ENCODE measurements around the gene PRX.

PRX gene, protein sequence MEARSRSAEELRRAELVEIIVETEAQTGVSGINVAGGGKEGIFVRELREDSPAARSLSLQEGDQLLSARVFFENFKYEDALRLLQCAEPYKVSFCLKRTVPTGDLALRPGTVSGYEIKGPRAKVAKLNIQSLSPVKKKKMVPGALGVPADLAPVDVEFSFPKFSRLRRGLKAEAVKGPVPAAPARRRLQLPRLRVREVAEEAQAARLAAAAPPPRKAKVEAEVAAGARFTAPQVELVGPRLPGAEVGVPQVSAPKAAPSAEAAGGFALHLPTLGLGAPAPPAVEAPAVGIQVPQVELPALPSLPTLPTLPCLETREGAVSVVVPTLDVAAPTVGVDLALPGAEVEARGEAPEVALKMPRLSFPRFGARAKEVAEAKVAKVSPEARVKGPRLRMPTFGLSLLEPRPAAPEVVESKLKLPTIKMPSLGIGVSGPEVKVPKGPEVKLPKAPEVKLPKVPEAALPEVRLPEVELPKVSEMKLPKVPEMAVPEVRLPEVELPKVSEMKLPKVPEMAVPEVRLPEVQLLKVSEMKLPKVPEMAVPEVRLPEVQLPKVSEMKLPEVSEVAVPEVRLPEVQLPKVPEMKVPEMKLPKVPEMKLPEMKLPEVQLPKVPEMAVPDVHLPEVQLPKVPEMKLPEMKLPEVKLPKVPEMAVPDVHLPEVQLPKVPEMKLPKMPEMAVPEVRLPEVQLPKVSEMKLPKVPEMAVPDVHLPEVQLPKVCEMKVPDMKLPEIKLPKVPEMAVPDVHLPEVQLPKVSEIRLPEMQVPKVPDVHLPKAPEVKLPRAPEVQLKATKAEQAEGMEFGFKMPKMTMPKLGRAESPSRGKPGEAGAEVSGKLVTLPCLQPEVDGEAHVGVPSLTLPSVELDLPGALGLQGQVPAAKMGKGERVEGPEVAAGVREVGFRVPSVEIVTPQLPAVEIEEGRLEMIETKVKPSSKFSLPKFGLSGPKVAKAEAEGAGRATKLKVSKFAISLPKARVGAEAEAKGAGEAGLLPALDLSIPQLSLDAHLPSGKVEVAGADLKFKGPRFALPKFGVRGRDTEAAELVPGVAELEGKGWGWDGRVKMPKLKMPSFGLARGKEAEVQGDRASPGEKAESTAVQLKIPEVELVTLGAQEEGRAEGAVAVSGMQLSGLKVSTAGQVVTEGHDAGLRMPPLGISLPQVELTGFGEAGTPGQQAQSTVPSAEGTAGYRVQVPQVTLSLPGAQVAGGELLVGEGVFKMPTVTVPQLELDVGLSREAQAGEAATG (N-terminal part only)

DNA sequence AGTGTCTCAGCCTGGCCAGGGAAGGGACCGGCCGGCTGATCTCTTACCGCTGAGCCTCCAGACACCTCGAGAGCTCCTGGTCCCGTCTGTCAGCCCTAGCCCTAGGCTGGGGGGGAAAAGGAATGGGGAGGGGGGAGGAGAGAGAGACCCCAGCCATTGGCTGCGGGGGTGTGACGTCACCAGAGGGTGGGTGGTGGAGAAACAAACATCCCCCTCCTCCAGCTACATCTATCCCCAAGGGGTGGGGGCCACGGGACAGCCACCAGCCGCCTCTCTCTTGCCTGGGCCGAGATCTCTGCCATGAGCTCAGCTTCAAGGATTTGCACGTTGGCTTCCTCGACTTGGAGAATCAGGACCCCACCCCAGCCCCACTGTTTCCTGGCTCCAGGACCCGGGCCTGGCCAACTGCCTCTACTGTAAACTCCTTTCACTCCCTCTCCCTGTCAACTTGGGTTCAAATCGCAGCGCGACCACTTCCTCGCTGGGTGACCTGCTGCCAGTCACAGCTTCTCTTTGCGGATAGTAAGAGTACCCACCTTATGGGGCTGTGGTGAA, at the start of gene PRX:
Gene PRX (minus strand): TSS at position 88 of the 555 bp plus-strand sequence. CDS start 5,446 bp downstream, outside the sequence.
- ChIA-PET CTCF (no interaction called here), POLR2A (ENCODE audit: low non-redundant PET) (no interaction called here)
- peak within 1 kb of the TSS; percentile 84 for H3K27ac ChIP-seq

DNA sequence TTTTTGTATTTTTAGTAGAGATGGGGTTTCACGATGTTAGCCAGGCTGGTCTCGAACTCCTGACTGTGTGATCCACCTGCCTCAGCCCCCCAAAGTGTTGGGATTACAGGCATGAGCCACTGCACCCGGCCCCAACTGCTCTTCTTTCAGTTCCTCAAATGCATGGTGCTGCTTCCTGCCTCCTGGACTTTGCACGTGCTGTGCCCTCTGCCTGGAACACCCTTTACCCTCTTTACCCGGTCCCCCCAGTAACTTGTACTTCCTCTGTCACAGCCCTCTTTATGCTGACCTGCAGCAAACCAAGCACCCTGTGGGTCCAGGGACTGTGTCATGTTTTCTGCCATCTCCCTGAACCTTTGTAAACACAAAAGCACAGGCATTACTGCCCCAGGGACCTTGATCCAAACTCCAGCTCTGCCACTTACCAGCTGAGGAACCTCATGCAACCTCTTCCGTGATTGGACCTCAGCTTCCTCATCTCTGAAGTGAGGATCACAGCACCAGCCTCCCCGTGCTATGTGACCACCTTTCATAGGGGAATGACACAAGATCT, 48.6 kb upstream of the PRX start:
- peak overlapping the region; percentile 43 for H3K27ac ChIP-seq
- POLR2A ChIA-PET (ENCODE audit: low non-redundant PET), result no interaction called here
- DNase-seq (ENCODE audit: low spot score), result no peak
- TF ChIP-seq, protein P1, sequence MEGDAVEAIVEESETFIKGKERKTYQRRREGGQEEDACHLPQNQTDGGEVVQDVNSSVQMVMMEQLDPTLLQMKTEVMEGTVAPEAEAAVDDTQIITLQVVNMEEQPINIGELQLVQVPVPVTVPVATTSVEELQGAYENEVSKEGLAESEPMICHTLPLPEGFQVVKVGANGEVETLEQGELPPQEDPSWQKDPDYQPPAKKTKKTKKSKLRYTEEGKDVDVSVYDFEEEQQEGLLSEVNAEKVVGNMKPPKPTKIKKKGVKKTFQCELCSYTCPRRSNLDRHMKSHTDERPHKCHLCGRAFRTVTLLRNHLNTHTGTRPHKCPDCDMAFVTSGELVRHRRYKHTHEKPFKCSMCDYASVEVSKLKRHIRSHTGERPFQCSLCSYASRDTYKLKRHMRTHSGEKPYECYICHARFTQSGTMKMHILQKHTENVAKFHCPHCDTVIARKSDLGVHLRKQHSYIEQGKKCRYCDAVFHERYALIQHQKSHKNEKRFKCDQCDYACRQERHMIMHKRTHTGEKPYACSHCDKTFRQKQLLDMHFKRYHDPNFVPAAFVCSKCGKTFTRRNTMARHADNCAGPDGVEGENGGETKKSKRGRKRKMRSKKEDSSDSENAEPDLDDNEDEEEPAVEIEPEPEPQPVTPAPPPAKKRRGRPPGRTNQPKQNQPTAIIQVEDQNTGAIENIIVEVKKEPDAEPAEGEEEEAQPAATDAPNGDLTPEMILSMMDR (conservative IDR thresholded peaks at IDR 0.05; ENCODE audit: low read depth), result no peak
- CTCF ChIA-PET, result no interaction called here

More for the DNA sequence above, at the start of gene PRX:
- DNase-seq (ENCODE audit: low spot score), result no peak
- TF ChIP-seq, protein P1 (conservative IDR thresholded peaks at IDR 0.05; ENCODE audit: low read depth), result no peak

DNA sequence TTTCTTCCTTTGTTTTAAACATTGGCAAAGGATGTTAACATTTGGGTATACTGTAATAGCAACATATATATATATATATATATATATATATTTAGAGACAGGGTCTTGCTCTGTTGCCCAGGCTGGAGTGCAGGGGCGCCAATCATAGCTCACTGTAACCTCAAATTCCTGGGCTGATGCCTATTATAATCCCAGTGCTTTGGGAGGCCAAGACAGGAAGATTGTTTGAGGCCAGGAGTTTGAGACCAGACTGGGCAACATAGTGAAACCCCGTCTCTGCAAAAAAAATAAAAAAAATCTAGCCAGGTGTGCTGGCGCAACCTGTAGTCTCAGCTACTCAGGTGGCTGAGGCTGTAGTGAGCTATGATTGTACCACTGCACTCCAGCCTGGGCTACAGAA, 47.0 kb upstream of the PRX start:
- CTCF ChIA-PET, result no interaction called here
- DNase-seq (ENCODE audit: low spot score), result no peak
- peak overlapping the region; percentile 43; the same call in 1 of the 2 replicates for H3K27ac ChIP-seq
- TF ChIP-seq, protein P1 (conservative IDR thresholded peaks at IDR 0.05; ENCODE audit: low read depth), result no peak
- POLR2A ChIA-PET (ENCODE audit: low non-redundant PET), result no interaction called here

DNA sequence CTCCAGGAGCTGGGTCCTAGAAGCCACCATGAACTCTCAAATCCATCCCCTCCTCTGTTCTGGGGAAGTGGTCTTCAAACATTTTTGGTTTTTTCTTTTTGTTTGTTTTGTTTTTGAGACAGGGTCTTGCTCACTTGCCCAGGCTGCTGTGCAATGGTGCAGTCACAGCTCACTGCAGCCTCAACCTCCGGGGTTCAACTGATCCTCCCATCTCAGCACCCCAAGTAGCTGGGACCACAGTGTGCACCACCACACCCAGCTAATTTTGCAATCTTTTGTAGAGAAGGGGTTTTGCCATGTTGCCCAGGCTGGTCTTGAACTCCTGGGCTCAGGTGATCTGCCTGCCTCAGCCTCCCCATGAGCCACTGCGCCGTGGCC, 45.4 kb upstream of the PRX start:
- ChIA-PET CTCF (interaction anchor here (0.7 kb wide), 2 partner anchors 111 to 966 kb away, joined by 3 to 5 read pairs; no protein-coding TSS in a partner anchor), POLR2A (ENCODE audit: low non-redundant PET) (no interaction called here)
- TF ChIP-seq, protein P1 (conservative IDR thresholded peaks at IDR 0.05; ENCODE audit: low read depth), result no peak
- no peak overlapping the region for H3K27ac ChIP-seq
- DNase-seq (ENCODE audit: low spot score), result no peak

DNA sequence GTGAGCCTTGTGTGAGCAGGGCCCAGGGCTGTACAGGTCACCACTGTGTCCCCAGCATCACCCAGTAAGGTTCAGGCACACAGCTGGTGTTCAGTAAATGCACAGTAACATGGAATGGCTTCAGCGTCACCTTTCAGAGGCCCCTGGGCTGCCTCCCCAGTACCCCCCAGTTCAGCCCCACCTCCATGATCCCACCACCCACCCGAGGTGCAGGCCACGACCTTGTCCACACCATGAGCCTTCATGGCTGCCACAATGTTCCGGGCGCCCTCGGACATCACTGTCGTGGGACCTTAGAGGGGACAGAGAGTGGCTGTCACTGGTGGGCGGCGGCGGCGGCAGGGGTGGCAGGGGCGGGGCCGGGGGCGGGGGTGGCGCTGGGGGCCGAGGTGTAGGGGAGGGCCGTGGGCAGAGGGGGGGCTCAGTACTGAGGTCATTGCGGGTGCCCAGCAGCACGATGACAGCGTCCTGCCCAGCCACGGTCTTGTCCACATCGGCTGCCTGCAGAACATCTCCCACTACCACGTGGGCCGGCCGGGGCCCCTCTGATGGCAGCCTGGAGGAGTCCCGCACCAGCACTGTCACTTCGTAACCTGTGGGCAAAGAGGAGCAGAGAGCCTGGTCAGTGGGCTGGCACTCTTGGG, 44.9 kb upstream of the PRX start:
- CTCF ChIA-PET, result interaction anchor here (0.7 kb wide), 1 partner anchor 112 kb away, joined by 3 read pairs; no protein-coding TSS in a partner anchor
- TF ChIP-seq, protein P1 (conservative IDR thresholded peaks at IDR 0.05; ENCODE audit: low read depth), result no peak
- POLR2A ChIA-PET (ENCODE audit: low non-redundant PET), result no interaction called here
- peak overlapping the region; percentile 43; the same call in 1 of the 2 replicates for H3K27ac ChIP-seq
- no peak for DNase-seq (ENCODE audit: low spot score)

Data from RWPE1 (cell line).